NCI-H128 (cell line): ENCODE measurements around the gene ACAP2.
A peak's percentile ranks its signal among the peaks of the same experiment; 100 is the strongest.

Source experiments
- DNase-seq: peaks from one replicate; lab custom pipeline; 2025; ENCODE audit not compliant: unreplicated experiment; lab: John Stamatoyannopoulos, UW

The ACAP2 gene

GRCh38 chr3:195260280-195260905, 182.4 kb downstream of the ACAP2 start:
- no peak for DNase-seq

GRCh38 chr3:195259475-195260279, 183.1 kb downstream of the ACAP2 start:
- peak; percentile 85 for DNase-seq

DNA sequence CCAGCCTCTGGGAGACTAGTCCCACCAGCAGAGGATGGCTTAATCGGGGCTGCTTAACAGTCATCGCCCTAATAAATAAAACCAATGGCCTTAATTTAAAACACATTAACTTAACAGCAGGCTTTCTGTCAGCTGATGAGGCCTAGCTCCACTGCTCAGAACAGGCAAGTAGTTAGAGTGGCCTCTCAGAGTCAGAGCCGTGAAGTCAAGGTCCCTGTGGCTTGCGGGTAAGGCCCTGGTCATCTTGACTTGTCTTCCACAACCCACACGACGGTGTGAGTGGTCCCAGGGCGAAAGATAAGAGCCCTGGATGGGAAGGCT, 183.7 kb downstream of the ACAP2 start:
- DNase-seq = no peak

DNA sequence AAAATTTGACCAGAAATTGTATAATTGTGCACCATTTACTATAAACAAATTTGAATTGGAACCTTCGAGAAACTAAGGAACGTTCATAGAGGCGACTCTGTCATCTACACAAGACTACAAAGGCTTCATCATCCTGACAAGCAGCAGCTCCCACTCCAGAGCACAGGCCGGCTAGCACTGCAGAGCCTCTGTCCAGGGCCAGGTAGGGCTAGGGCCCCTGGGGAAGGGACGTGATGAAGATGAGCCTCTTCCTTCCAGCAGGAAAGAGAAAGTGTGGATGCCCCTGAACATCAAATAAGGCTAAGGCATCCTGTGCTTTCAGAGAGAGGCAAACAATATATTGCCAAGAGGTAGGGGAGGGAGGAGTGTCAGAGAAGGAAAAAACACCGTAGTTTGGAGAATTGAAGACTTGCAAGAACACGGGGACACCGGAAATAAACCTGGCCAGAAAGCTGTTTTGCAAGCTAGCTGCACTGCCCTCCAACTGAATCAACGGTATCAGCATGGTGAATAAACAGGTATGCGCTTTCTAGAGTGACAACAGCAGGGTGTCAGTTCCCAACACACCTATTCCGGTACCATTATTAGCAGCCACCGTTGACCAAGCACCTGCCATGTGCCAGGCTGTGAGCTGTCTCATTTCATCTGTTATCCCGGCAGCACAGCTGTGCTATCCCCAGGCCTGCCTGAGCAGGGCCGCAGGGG, 184.2 kb downstream of the ACAP2 start:
- DNase-seq = no peak

DNA sequence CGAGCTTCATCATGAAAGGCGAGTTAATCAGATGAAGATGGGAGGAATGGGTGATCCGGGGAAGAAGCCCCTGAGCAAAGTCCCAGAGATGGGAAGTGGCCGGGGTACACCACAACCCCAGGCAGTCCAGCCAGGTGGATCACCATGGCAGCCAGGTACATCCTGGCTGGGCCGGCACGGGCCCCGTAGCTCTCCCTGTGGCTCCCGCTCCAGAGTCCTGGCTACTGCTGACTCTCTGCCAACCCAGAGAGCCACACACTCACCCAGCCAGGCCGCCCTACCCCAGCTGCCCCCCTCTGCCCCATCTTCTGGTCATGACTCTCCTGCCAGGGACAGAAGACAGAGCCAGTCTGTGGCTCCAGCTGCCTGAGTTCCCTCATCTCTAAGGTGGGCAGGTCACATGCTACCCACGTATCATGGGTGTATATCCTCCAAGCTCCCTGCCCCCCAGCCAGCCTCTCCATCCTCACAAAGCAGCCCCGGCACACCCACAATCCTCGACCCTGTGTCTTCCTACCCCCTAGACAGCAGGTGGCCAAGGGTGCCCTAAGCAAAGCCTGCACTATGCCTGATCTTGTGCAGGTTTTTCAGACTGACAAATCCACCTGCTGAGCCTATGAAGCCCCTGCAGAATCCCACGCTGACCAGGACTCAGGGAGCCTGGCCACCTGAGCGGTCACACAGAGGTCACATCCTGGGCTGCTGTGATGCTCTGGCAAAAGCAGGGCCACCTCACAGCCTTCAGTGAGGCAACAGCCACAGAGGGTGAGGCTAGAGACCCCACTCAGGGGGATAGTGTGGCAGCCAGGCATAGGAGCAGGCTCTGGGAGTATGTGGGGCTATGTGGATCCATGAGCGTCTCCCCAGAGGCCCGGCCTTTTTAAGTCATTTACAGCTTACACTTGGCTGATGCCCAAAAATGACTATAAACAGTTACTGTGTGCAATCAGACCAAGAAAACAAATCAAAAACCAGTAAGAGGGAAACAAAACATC, 185.1 kb downstream of the ACAP2 start:
- no peak for DNase-seq

DNA sequence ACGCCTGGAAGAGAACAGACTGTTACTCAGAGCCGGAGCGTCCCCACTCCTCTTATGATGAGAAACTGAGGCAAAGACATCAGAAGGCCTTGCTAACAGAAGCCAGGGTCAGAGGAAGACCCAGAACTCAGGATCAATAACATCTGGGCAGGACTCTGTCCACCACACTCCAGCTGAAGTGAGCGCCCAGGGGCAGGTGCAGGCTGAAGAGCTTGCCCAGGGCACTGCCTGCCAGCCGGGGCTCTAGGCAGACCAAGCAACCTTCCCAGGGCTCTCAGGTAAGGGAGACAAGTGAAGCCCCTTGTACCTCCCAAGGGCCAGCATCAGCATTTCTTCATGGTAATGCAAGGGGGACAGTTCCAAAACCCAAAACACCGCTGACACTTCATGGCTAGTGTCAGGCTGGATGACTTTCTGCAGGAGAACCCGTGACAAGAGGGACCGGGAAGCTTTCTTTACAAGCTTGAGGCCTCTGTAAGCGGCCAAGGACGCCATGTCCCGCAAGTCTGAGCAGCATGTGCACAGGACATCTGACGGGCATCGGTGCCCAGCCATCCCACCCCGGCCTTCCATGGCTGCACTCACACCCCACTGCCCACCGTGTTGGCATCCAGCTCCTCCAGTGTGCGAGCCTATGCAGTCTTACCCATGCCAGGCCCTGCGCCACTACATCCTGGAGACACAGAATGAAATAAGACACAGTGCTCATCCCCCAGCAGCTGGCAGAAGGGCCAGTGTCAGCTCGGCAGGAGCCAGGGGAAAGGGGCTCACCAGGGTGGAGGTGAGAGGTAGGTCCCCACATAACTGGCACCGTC, 186.0 kb downstream of the ACAP2 start:
- no peak for DNase-seq

GRCh38 chr3:195255571-195256501, 187.0 kb downstream of the ACAP2 start:
- DNase-seq = no peak

DNA sequence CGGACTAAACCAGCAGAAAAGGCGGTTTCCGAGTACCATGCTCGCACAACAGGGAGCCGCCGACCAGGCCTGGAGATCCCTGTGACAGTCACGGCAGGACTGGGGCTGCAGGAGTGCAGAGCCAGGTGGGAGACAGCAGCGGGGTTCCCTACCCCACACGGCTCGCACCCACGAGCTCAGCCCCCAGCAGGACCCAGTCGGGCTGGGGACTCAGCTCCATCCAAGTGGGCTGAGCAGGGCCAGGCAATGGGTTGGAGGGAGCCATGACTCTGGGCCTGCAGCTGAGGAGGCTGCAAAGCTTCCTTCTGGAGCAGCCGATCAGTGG, 187.7 kb downstream of the ACAP2 start:
- no peak for DNase-seq

DNA sequence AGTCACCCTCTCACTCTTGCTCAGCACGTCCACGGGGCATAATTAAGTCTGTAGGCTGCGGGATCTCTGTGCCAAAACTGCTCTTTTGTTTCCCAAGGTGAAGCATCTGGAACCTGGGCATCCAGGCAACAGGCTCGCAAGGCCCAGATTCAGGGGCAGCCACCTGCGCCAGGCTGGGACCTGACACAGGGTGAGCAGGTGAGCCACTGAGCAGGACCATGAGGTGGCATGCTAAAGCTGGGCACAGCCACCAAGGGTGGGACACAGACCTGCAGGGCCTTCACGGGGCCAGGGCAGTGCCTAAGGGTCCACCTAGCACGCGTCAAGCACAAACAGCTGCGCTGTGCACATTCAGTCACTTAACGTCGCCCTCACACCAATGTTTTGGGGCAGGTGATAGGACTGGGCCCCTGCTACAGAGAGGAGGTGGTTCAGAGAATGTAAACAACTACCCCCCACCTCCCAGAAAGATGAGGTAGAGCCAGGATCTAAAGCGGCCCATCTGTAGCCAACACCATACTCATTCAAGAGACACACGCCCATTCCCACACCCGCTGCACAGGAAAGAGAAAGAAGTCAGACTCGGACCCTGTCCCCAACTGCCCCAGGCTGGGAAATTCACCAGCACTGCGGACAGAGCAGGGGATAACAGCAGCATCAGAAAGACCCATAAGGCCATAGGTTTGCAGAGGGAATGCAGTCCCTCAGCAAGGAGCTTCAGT, 188.2 kb downstream of the ACAP2 start:
- DNase-seq = no peak

GRCh38 chr3:195253923-195254432, 188.8 kb downstream of the ACAP2 start:
- DNase-seq = no peak

- no peak for DNase-seq
Measured at GRCh38 chr3:195251336-195252065, 191.3 kb downstream of the ACAP2 start.

DNA sequence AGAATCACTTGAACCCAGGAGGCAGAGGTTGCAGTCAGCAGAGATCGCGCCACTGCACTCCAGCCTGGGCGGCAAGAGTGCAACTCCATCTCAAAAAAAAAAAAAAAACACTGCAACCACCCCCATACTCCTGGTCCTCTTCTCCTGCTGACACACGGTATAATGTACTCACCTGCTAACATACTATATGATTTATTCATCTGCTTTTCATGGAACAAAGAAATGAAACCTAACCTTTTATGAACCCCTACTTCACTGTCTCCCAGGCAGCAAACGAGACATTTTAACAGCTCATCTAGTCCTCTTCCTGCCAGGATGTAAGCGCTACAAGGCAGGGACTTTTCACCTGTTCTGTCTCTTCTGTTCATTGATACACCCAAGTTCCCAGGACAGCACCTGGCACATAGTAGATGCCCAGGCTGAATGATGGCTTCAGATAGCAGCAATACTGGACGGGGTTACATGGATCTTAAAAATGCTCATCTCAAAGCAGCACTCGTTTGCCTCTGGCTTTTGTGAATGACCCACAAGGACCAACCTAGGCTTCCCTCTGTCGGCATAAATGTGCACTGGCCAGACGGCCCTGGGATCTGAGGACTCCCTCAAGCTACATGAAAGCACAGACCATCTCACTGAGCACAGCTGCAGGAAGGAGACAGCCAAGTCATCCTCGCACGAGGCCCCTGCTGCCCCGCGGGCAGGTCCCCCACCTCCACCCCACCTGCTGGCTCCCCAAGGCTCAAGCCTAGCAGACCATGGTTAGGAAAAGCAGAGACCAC, 192.2 kb downstream of the ACAP2 start:
- peak; percentile 49 for DNase-seq

GRCh38 chr3:195249858-195250464, 192.9 kb downstream of the ACAP2 start:
- no peak for DNase-seq

GRCh38 chr3:195249057-195249770, 193.6 kb downstream of the ACAP2 start:
- no peak for DNase-seq

- no peak for DNase-seq
Measured at GRCh38 chr3:195248281-195248680, 194.5 kb downstream of the ACAP2 start.

DNA sequence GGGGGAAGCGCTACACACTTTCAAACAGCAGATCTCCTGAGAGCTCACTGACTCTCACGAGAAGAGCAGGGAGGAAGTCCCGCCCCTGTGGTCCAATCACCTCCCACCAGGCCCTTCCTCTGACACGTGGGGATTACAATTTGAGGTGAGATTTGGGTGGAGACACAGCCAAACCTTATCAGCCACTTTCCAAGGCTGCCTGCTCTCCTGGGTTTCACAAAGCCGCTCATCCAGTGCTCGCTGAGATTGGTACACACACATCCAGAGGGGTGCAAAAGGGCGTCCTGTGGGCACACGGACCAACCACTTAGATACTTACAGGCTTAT, 195.0 kb downstream of the ACAP2 start:
- no peak for DNase-seq
